Left lung (tissue), 10 donors: ENCODE data around the gene EBPL. TPM values are rescaled to one million over a fixed set of nuclear protein-coding genes. Genes with fewer than 3 reads are reported as not detected.

Experiments used
- ATAC-seq: fragments of 200-7000 bp; cut with Tn5 transposase; one replicate; pipeline ENCODE4 v1.9.1; 2020; ENCODE audit warnings: moderate library complexity
- DNase-seq, 4 donors: peaks; one replicate each; pipeline ENCODE4 v3.0.0-alpha.2; 2013 to 2020
- H3K27ac ChIP-seq, 2 donors: fragments of 200-600 bp; sonication (generic) in 1 of 2; one replicate each; pipeline versions ENCODE4 v1.5.0 to v1.8.0; 2020 to 2021
- H3K27me3 ChIP-seq, 2 donors: fragments of 200-600 bp; sonication (generic) in 1 of 2; one replicate each; pipeline versions ENCODE4 v1.5.0 to v1.8.0; 2020 to 2021
- H3K36me3 ChIP-seq, 2 donors: fragments of 200-600 bp; sonication (generic) in 1 of 2; one replicate each; pipeline versions ENCODE4 v1.5.0 to v1.8.0; 2020 to 2021
- H3K4me1 ChIP-seq, 2 donors: fragments of 200-600 bp; one replicate each; pipeline ENCODE4 v1.8.0; 2021
- H3K4me3 ChIP-seq, 2 donors: fragments of 200-600 bp; sonication (generic) in 1 of 2; one replicate each; pipeline versions ENCODE4 v1.5.0 to v1.8.0; 2020 to 2021; ENCODE audit warnings: mild to moderate bottlenecking in 1 of 2
- H3K9me3 ChIP-seq, 2 donors: fragments of 200-600 bp; sonication (generic) in 1 of 2; one replicate each; pipeline versions ENCODE4 v1.5.0 to v1.8.0; 2020 to 2021
- CTCF ChIP-seq, 2 donors: fragments of 200-600 bp; sonication (generic) in 1 of 2; IDR thresholded peaks; one replicate each; pipeline versions ENCODE4 v1.5.0 to v1.8.0; 2021; ENCODE audit warnings: antibody characterized with exemption in 2 of 2
- intact Hi-C, 2 donors: fragments of 100-400 bp; cut with DNase I; formaldehyde crosslinking; loops; one replicate each; pipeline versions ENCODE4 v1.11.2 to v1.14.2; 2022
- polyA plus RNA-seq, 6 donors: library from polyadenylated mRNA; unstranded; fragments of 120-200 nt; gene quantifications; one replicate each; pipeline ENCODE4 v1.2.1, GENCODE V29; 2013; ENCODE audit not compliant: insufficient read length in 6 of 6
- total RNA-seq, 2 donors: library from RNA; stranded (reverse); fragmentation: NEBNext Ultra II Directional; extraction: Animal tissue kit (Norgen Biotek cat#: 25700); gene quantifications; one replicate each; pipeline ENCODE4 v1.2.1, GENCODE V29; 2021
- donor health status: DM: no; HTN: yes; CAD: no.
- donor health status: DM: no; HTN: no; CAD: no.

EBPL gene
- total and polyA plus RNA-seq, 8 donors, result 54.6 to 79.9 (median 70.2) TPM

DNA sequence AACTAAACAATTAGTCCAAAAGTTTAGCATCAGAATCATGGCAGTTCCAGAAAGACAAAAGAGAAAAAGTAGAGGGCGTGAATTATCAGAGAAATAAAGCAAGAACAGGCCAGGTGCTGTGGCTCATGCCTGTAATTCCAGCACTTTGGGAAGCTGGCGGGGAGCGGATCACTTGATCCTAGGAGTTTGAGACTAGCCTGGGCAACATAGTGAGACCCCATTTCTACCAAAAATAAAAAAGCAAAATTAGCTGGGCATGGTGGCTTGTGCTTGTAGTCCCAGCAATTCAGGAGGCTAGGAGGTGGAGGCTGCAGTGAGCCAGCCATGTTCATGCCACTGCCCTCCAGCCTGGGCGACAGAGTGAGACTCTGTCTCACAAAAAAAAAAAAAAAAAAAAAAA, 44.6 kb downstream of the EBPL start:
- Histone ChIP-seq H3K27me3 (no peaks in the 10 kb centered on the region), H3K4me3 (no peak overlapping the region), H3K27ac (no peak overlapping the region), H3K4me1 (peaks cover 0 to 36% of the 10 kb centered on the region in 2 donors), H3K36me3 (no peaks in the 10 kb centered on the region), H3K9me3 (no peaks in the 10 kb centered on the region)
- ATAC-seq, result no peak
- no peak for DNase-seq
- intact Hi-C loops, result no loop called here
- TF ChIP-seq CTCF (IDR thresholded peaks at IDR 0.05), result no peak

- H3K4me1 ChIP-seq, result peaks cover 0 to 48% of the 10 kb centered on the region in 2 donors
Observed at GRCh38 chr13:49645451-49645850, 45.8 kb downstream of the EBPL start.

GRCh38 chr13:49643035-49643646, 48.1 kb downstream of the EBPL start:
- H3K27me3 ChIP-seq, result no peaks in the 10 kb centered on the region
- intact Hi-C loops, result no loop called here
- peak overlapping the region; percentile 33 to 90 for H3K27ac ChIP-seq
- ATAC-seq (peak; percentile 11), DNase-seq (no peak)
- H3K9me3 ChIP-seq, result no peaks in the 10 kb centered on the region
- H3K36me3 ChIP-seq, result no peaks in the 10 kb centered on the region
- peak overlapping the region in 1 of 2 donors; percentile 49 for H3K4me3 ChIP-seq
- H3K4me1 ChIP-seq, result peaks cover 0 to 59% of the 10 kb centered on the region in 2 donors
- TF ChIP-seq CTCF (IDR thresholded peaks at IDR 0.05), result no peak

More at GRCh38 chr13:49645451-49645850, 45.8 kb downstream of the EBPL start:
- H3K36me3 ChIP-seq, result no peaks in the 10 kb centered on the region
- no peak for ATAC-seq
- no peaks in the 10 kb centered on the region for H3K9me3 ChIP-seq
- intact Hi-C loops, result no loop called here
- H3K4me3 ChIP-seq, result no peak overlapping the region
- DNase-seq, result no peak
- TF ChIP-seq CTCF (IDR thresholded peaks at IDR 0.05), result no peak
- H3K27ac ChIP-seq, result peak overlapping the region in 1 of 2 donors; percentile 49
- no peaks in the 10 kb centered on the region for H3K27me3 ChIP-seq

DNA sequence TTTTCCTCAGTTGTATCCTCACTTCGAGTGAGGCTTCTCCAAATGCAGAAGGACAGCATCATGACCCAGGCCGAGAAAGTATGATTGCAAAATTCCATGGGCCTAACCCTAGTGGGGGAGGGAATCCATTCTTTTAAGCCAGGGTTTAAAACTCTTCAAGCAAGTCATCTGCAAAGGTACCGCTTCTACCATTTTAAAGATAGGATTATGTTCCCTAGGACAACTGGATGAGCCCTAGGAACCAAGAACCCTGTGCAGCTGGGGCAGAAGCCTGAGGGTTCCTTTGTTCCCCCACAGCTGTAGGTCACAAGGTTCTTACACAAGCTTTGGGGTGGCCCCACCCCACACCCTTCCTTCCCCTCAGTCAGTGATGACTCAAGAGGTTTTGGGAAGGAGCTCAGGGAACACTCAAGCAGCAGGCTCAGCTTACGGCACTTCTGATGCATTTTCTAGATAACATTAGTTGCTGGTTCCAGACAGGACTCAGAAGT, 49.4 kb downstream of the EBPL start:
- Histone ChIP-seq H3K9me3 (no peaks in the 10 kb centered on the region), H3K27ac (peak overlapping the region; percentile 73 to 90), H3K27me3 (no peaks in the 10 kb centered on the region), H3K4me3 (peak overlapping the region in 1 of 2 donors; percentile 49), H3K36me3 (no peaks in the 10 kb centered on the region), H3K4me1 (peaks cover 0 to 67% of the 10 kb centered on the region in 2 donors)
- ATAC-seq (peak; percentile 90), DNase-seq (peak in 2 of 4 donors; percentile 83 to 86)
- TF ChIP-seq CTCF (IDR thresholded peaks at IDR 0.05), result no peak
- intact Hi-C loops, result no loop called here

DNA sequence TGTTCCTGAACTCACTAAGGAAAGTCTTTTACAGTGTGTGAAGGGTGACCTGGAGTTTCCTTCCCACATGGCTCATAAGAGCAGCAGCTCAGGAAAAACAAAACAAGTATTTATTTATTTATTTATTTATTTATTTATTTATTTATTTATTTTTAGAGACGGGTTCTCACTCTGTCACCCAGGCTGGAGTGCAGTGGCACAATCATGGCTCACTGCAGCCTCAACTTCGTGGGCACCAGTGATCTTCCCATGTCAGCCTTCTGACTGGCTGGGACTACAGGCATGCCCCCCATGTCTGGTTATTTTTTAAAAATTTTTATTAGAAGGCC, 52.6 kb downstream of the EBPL start:
- no peak overlapping the region for H3K4me3 ChIP-seq
- H3K27me3 ChIP-seq, result no peaks in the 10 kb centered on the region
- no peak for DNase-seq
- no peaks in the 10 kb centered on the region for H3K36me3 ChIP-seq
- intact Hi-C loops, result no loop called here
- no peak for ATAC-seq
- peak overlapping the region in 1 of 2 donors; percentile 61 for H3K27ac ChIP-seq
- no peaks in the 10 kb centered on the region for H3K9me3 ChIP-seq
- peaks cover 0 to 76% of the 10 kb centered on the region in 2 donors for H3K4me1 ChIP-seq
- no peak for TF ChIP-seq CTCF (IDR thresholded peaks at IDR 0.05)
